Body of pancreas (tissue), 4 donors: ENCODE data around the gene PLLP.
A peak's percentile ranks its signal among the peaks of the same experiment; 100 is the strongest.

Source experiments
- CTCF ChIP-seq, 7 experiments: fragments of 450-650 bp in 4 of 7; fragments of 200-600 bp in 3 of 7; sonication (generic) in 3 of 7; IDR thresholded peaks; one replicate each; pipeline ENCODE4 v1.5.1; 2016 to 2019; ENCODE audit warnings: antibody characterized with exemption in 7 of 7
- POLR2A ChIP-seq, 3 donors: fragments of 450-650 bp; IDR thresholded peaks; one replicate each; pipeline ENCODE4 v1.6.1; 2016; ENCODE audit warnings: antibody characterized with exemption in 3 of 3, mild to moderate bottlenecking in 2 of 3

DNA sequence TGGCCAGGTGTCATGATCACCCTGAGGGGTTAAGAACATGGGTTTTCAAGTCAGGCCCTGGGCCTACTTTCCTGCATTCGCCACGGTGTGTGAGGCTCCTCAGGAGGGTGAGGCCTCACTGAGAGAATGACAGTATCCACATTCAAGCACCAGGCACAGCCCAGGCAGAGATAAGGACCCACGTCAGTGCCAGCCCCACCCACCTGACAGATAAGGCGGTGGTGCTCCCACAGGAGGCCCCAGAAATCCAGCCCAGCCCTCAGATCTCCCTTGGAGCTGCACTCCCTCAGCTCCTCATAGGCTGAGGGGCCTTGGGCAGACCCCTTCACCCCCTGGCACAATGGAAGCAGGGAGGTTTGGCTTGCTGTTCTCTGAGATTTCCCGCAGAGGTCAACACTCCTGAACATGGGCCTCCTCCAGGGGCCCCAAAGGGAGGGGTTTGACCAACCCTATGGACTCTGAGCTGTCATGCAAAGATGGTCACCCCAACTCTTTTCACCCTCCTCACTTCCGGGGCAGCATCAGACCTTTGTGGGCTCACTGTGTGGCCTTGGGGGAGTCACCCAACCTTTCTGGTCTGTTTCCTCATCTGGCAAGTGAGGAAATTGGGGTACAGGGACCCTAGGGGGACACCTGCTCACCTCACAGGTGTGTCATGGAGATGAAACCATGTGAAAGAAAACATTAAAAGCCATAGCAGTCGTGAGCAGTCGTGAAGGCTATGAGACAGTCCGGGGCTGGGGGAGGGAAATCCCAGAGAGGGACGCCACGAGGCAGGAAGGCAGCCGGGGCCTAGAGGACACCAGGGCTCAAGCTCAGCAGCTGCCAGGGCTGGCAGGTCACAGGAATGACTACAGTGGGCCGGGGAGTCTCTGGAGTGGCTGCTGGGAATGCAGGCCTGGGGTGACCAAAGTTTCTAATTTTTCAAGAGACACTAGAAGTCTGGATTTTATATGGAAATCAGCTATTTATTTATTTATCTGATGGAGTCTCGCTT lies 15.4 kb downstream of the PLLP start:
- peak in 1 of 7 experiments; percentile 1 for TF ChIP-seq CTCF (IDR thresholded peaks at IDR 0.05)
- peak in 2 of 3 donors; percentile 70 to 84 for TF ChIP-seq POLR2A (IDR thresholded peaks at IDR 0.05)
